Measurements from ENCODE around the gene MAP2.

MAP2 gene

DNA sequence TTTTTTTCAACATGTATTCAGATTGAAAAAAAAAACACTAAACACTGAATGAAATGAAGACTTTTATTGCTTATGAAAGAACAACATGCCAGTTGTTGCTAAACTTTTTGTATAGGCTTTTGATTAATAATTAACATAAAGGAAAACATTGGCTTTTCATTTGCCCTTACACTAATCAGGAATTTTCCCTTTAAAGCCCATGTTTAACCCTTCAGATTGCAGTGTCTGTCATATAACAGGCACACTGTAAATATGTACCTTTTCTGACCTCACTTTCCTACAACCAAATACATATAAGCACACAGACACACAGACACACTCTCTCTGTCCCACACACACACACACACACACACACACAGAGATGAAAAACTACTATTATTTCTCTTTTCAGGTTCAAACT is 84.4 kb downstream of the MAP2 start:
- Histone ChIP-seq H3K18ac (ENCODE audit: low read depth in 1 of 2, low read length in 2 of 2) (no peak overlapping the region), H3K23ac (ENCODE audit: low read length in 2 of 2) (no peak overlapping the region), H4K91ac (ENCODE audit: low read length) (no peak overlapping the region), H3K36me3 (ENCODE audit: control insufficient read depth in 1 of 2, insufficient read depth in 2 of 2, low read depth in 1 of 2, low read length in 2 of 2) (no peaks in the 10 kb centered on the region), H3K27me3 (ENCODE audit: control insufficient read depth in 1 of 2, insufficient read depth in 1 of 2, low read length in 2 of 2) (no peaks in the 10 kb centered on the region), H3K4ac (ENCODE audit: low read depth in 1 of 2, low read length in 2 of 2) (no peak overlapping the region), H3K9ac (ENCODE audit: low read length) (no peak overlapping the region), H3K4me3 (ENCODE audit: insufficient read depth in 1 of 2, low read depth in 1 of 2, low read length in 2 of 2) (no peak overlapping the region), H3K4me1 (ENCODE audit: control insufficient read depth, insufficient read depth, low read depth, low read length) (no peaks in the 10 kb centered on the region), H2AFZ (ENCODE audit: low read depth, low read length) (no peak overlapping the region), H2BK120ac (ENCODE audit: low read depth, low read length) (no peak overlapping the region), H3K14ac (ENCODE audit: low read length in 2 of 2) (no peak overlapping the region), H2AK5ac (ENCODE audit: low read length, severe bottlenecking) (no peak overlapping the region), H2BK5ac (ENCODE audit: low read depth, low read length, poor library complexity, severe bottlenecking) (no peak overlapping the region), H3K27ac (ENCODE audit: low read length, poor library complexity, severe bottlenecking) (no peak overlapping the region), H2BK15ac (ENCODE audit: low read depth, poor library complexity, severe bottlenecking) (no peak overlapping the region), H3K4me2 (ENCODE audit: low read length, poor library complexity, severe bottlenecking) (no peak overlapping the region), H4K8ac (ENCODE audit: low read length) (no peak overlapping the region), H3K9me3 (ENCODE audit: control insufficient read depth, low read length) (no peaks in the 10 kb centered on the region), H2BK12ac (ENCODE audit: low read length in 2 of 2) (no peak overlapping the region), H3K79me1 (replicated peaks; ENCODE audit: low read length, poor library complexity, severe bottlenecking) (no peaks in the 10 kb centered on the region)
- DNase-seq, result no peak

DNA sequence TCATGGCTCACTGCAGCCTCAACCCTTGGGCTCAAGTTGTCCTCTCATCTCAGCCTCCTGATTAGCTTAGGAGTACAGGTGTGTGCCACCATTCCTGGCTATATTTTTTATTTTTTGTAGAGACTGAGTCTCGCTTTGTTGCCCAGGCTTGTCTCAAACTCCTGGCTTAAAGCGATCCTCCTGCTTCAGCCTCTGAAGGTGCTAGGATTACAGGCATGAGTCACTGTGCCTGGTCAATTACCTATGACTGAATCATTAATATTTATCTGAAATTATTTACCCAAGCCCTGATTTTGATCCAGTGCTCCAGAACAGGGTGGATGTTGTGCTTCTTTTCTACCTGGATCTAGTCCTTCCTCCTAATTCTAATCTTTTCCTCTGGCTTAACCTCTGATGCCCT is 87.8 kb downstream of the MAP2 start:
- Histone ChIP-seq H3K23ac (ENCODE audit: low read length in 2 of 2) (no peak overlapping the region), H2BK5ac (ENCODE audit: low read depth, low read length, poor library complexity, severe bottlenecking) (no peak overlapping the region), H3K79me1 (replicated peaks; ENCODE audit: low read length, poor library complexity, severe bottlenecking) (no peaks in the 10 kb centered on the region), H2AFZ (ENCODE audit: low read depth, low read length) (no peak overlapping the region), H3K4ac (ENCODE audit: low read depth in 1 of 2, low read length in 2 of 2) (no peak overlapping the region), H3K9ac (ENCODE audit: low read length) (no peak overlapping the region), H3K14ac (ENCODE audit: low read length in 2 of 2) (no peak overlapping the region), H3K18ac (ENCODE audit: low read depth in 1 of 2, low read length in 2 of 2) (no peak overlapping the region), H3K4me2 (ENCODE audit: low read length, poor library complexity, severe bottlenecking) (no peak overlapping the region), H3K36me3 (ENCODE audit: control insufficient read depth in 1 of 2, insufficient read depth in 2 of 2, low read depth in 1 of 2, low read length in 2 of 2) (no peaks in the 10 kb centered on the region), H4K91ac (ENCODE audit: low read length) (no peak overlapping the region), H3K4me3 (ENCODE audit: insufficient read depth in 1 of 2, low read depth in 1 of 2, low read length in 2 of 2) (no peak overlapping the region), H2BK120ac (ENCODE audit: low read depth, low read length) (no peak overlapping the region), H3K4me1 (ENCODE audit: control insufficient read depth, insufficient read depth, low read depth, low read length) (no peaks in the 10 kb centered on the region), H3K9me3 (ENCODE audit: control insufficient read depth, low read length) (no peaks in the 10 kb centered on the region), H2BK12ac (ENCODE audit: low read length in 2 of 2) (no peak overlapping the region), H4K8ac (ENCODE audit: low read length) (no peak overlapping the region), H2BK15ac (ENCODE audit: low read depth, poor library complexity, severe bottlenecking) (no peak overlapping the region), H2AK5ac (ENCODE audit: low read length, severe bottlenecking) (no peak overlapping the region), H3K27me3 (ENCODE audit: control insufficient read depth in 1 of 2, insufficient read depth in 1 of 2, low read length in 2 of 2) (no peaks in the 10 kb centered on the region), H3K27ac (ENCODE audit: low read length, poor library complexity, severe bottlenecking) (no peak overlapping the region)
- no peak for DNase-seq
- 92% methylated on average over 2 of the region's 2 CpGs for WGBS

GRCh38 chr2:209512971-209513370 is 89.1 kb downstream of the MAP2 start:
- Histone ChIP-seq H2AFZ (ENCODE audit: low read depth, low read length) (no peak overlapping the region), H4K8ac (ENCODE audit: low read length) (no peak overlapping the region), H2BK15ac (ENCODE audit: low read depth, poor library complexity, severe bottlenecking) (no peak overlapping the region), H2BK12ac (ENCODE audit: low read length in 2 of 2) (no peak overlapping the region), H3K23ac (ENCODE audit: low read length in 2 of 2) (no peak overlapping the region), H3K9me3 (ENCODE audit: control insufficient read depth, low read length) (no peaks in the 10 kb centered on the region), H3K79me1 (replicated peaks; ENCODE audit: low read length, poor library complexity, severe bottlenecking) (no peaks in the 10 kb centered on the region), H3K27ac (ENCODE audit: low read length, poor library complexity, severe bottlenecking) (peak overlapping the region; percentile 3), H4K91ac (ENCODE audit: low read length) (no peak overlapping the region), H3K4me3 (ENCODE audit: insufficient read depth in 1 of 2, low read depth in 1 of 2, low read length in 2 of 2) (no peak overlapping the region), H2BK5ac (ENCODE audit: low read depth, low read length, poor library complexity, severe bottlenecking) (no peak overlapping the region), H3K4ac (ENCODE audit: low read depth in 1 of 2, low read length in 2 of 2) (no peak overlapping the region), H3K27me3 (ENCODE audit: control insufficient read depth in 1 of 2, insufficient read depth in 1 of 2, low read length in 2 of 2) (no peaks in the 10 kb centered on the region), H3K18ac (ENCODE audit: low read depth in 1 of 2, low read length in 2 of 2) (no peak overlapping the region), H3K36me3 (ENCODE audit: control insufficient read depth in 1 of 2, insufficient read depth in 2 of 2, low read depth in 1 of 2, low read length in 2 of 2) (no peaks in the 10 kb centered on the region), H2BK120ac (ENCODE audit: low read depth, low read length) (no peak overlapping the region), H3K14ac (ENCODE audit: low read length in 2 of 2) (no peak overlapping the region), H3K4me2 (ENCODE audit: low read length, poor library complexity, severe bottlenecking) (no peak overlapping the region), H3K9ac (ENCODE audit: low read length) (no peak overlapping the region), H2AK5ac (ENCODE audit: low read length, severe bottlenecking) (no peak overlapping the region), H3K4me1 (ENCODE audit: control insufficient read depth, insufficient read depth, low read depth, low read length) (no peaks in the 10 kb centered on the region)
- 100% methylated on average over 1 of the region's 2 CpGs for WGBS
- DNase-seq, result no peak

DNA sequence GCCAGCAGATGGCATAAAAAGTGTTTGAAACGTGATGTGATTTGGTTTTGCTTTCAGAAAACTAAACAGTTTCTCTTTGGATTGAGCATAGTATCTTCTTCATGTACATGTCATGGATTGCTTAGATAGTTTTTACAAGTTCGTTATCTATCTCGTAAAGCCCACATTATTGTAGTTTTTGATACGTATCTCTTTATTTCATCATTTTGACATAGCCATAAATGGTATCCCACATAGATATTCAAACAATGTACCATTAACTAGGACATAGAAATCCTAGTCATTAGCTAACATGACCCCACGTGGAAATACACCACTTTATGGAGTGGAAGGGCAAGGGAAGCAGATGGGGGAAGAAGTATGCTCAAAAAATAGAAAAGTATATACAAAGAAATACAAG is 93.6 kb downstream of the MAP2 start:
- 87% methylated on average over 4 of the region's 5 CpGs for WGBS
- DNase-seq, result no peak
- H2BK120ac ChIP-seq (ENCODE audit: low read depth, low read length), result no peak overlapping the region

More for the DNA sequence above, 93.6 kb downstream of the MAP2 start:
- Histone ChIP-seq H2BK15ac (ENCODE audit: low read depth, poor library complexity, severe bottlenecking) (no peak overlapping the region), H3K4me2 (ENCODE audit: low read length, poor library complexity, severe bottlenecking) (no peak overlapping the region), H2AK5ac (ENCODE audit: low read length, severe bottlenecking) (no peak overlapping the region), H2BK5ac (ENCODE audit: low read depth, low read length, poor library complexity, severe bottlenecking) (no peak overlapping the region), H3K27me3 (ENCODE audit: control insufficient read depth in 1 of 2, insufficient read depth in 1 of 2, low read length in 2 of 2) (no peaks in the 10 kb centered on the region), H3K36me3 (ENCODE audit: control insufficient read depth in 1 of 2, insufficient read depth in 2 of 2, low read depth in 1 of 2, low read length in 2 of 2) (no peaks in the 10 kb centered on the region), H3K27ac (ENCODE audit: low read length, poor library complexity, severe bottlenecking) (no peak overlapping the region), H3K4me3 (ENCODE audit: insufficient read depth in 1 of 2, low read depth in 1 of 2, low read length in 2 of 2) (no peak overlapping the region), H3K79me1 (replicated peaks; ENCODE audit: low read length, poor library complexity, severe bottlenecking) (no peaks in the 10 kb centered on the region), H3K14ac (ENCODE audit: low read length in 2 of 2) (no peak overlapping the region), H3K4me1 (ENCODE audit: control insufficient read depth, insufficient read depth, low read depth, low read length) (no peaks in the 10 kb centered on the region), H3K9ac (ENCODE audit: low read length) (no peak overlapping the region), H4K91ac (ENCODE audit: low read length) (no peak overlapping the region), H2BK12ac (ENCODE audit: low read length in 2 of 2) (no peak overlapping the region), H2AFZ (ENCODE audit: low read depth, low read length) (no peak overlapping the region), H3K23ac (ENCODE audit: low read length in 2 of 2) (no peak overlapping the region), H3K18ac (ENCODE audit: low read depth in 1 of 2, low read length in 2 of 2) (no peak overlapping the region), H4K8ac (ENCODE audit: low read length) (no peak overlapping the region), H3K4ac (ENCODE audit: low read depth in 1 of 2, low read length in 2 of 2) (no peak overlapping the region), H3K9me3 (ENCODE audit: control insufficient read depth, low read length) (no peaks in the 10 kb centered on the region)
